HepG2 (cell line): ENCODE measurements around the gene ARMCX5. TPM values are rescaled to one million over a fixed set of nuclear protein-coding genes. Genes with fewer than 3 reads are reported as not detected.
A peak's percentile ranks its signal among the peaks of the same experiment; 100 is the strongest.

Experiments used
- ASH2L ChIP-seq: fragments of 300-600, 200-600 bp; sonication (generic); IDR thresholded peaks from 2 replicates; pipeline ENCODE4 v1.7.0; 2017; ENCODE audit warnings: low read depth, mild to moderate bottlenecking, moderate library complexity, mixed read lengths, low read length; ENCODE audit not compliant: insufficient read length
- BRD4 ChIP-seq: sonication (generic); formaldehyde crosslinking; IDR thresholded peaks from 2 replicates; pipeline ENCODE4 v1.4.0; 2020; ENCODE audit warnings: missing genetic modification reagents
- CC2D1A ChIP-seq: sonication (generic); formaldehyde crosslinking; IDR thresholded peaks from 2 replicates; pipeline ENCODE4 v1.8.1; 2023; ENCODE audit warnings: mild to moderate bottlenecking, missing genetic modification reagents
- EED ChIP-seq: sonication (generic); formaldehyde crosslinking; IDR thresholded peaks from 2 replicates; pipeline ENCODE4 v1.5.0; 2020; ENCODE audit warnings: mild to moderate bottlenecking, missing genetic modification reagents
- FOXM1 ChIP-seq: sonication (generic); formaldehyde crosslinking; IDR thresholded peaks from 2 replicates; pipeline ENCODE4 v1.5.0; 2020; ENCODE audit warnings: missing genetic modification reagents
- SOX6 ChIP-seq, 2 experiments: fragments of 450-650 bp in 1 of 2; sonication (generic) in 1 of 2; formaldehyde crosslinking in 1 of 2; IDR thresholded peaks; 2 replicates each; pipeline versions ENCODE4 v1.4.0 to v1.6.1; 2017 to 2020; ENCODE audit warnings: antibody characterized with exemption in 1 of 2, mild to moderate bottlenecking in 1 of 2, missing genetic modification reagents in 1 of 2
- TARDBP ChIP-seq: sonication (generic); formaldehyde crosslinking; IDR thresholded peaks from 2 replicates; pipeline ENCODE4 v1.8.0; 2022; ENCODE audit warnings: mild to moderate bottlenecking, missing genetic modification reagents
- TBX2 ChIP-seq: sonication (generic); formaldehyde crosslinking; IDR thresholded peaks from 2 replicates; pipeline ENCODE4 v1.5.0; 2020; ENCODE audit warnings: missing genetic modification reagents, mild to moderate bottlenecking, borderline replicate concordance
- THAP11 ChIP-seq: IDR thresholded peaks from 2 replicates; pipeline ENCODE4 v1.6.1; 2016; ENCODE audit warnings: missing biosample characterization, missing genetic modification reagents
- TP53 ChIP-seq: sonication (generic); formaldehyde crosslinking; conservative IDR thresholded peaks from 2 replicates; pipeline ENCODE4 v1.4.0; 2020; ENCODE audit warnings: missing genetic modification reagents
- TRIM24 ChIP-seq: sonication (generic); formaldehyde crosslinking; IDR thresholded peaks from 2 replicates; pipeline ENCODE4 v1.8.0; 2022; ENCODE audit warnings: mild to moderate bottlenecking, missing genetic modification reagents
- YEATS2 ChIP-seq: sonication (generic); formaldehyde crosslinking; IDR thresholded peaks from 2 replicates; pipeline ENCODE4 v1.4.0; 2020; ENCODE audit warnings: missing genetic modification reagents, borderline replicate concordance
- ZFP62 ChIP-seq: sonication (generic); formaldehyde crosslinking; IDR thresholded peaks from 2 replicates; pipeline ENCODE4 v1.4.0; 2020; ENCODE audit warnings: missing genetic modification reagents
- ZGPAT ChIP-seq: IDR thresholded peaks from 2 replicates; pipeline ENCODE4 v1.6.1; 2016; ENCODE audit warnings: mild to moderate bottlenecking
- ZMAT3 ChIP-seq: sonication (generic); formaldehyde crosslinking; conservative IDR thresholded peaks from 2 replicates; pipeline ENCODE4 v1.7.0; 2021; ENCODE audit warnings: missing genetic modification reagents
- ZNF10 ChIP-seq: sonication (generic); formaldehyde crosslinking; IDR thresholded peaks from 2 replicates; pipeline ENCODE4 v1.4.0; 2020; ENCODE audit warnings: mild to moderate bottlenecking, low read depth, missing genetic modification reagents, borderline replicate concordance
- ZNF138 ChIP-seq: sonication (generic); formaldehyde crosslinking; IDR thresholded peaks from 2 replicates; pipeline ENCODE4 v1.5.0; 2020; ENCODE audit warnings: mild to moderate bottlenecking, low read depth, missing genetic modification reagents
- ZNF513 ChIP-seq: sonication (generic); formaldehyde crosslinking; conservative IDR thresholded peaks from 2 replicates; pipeline ENCODE4 v1.5.0; 2020; ENCODE audit warnings: missing genetic modification reagents
- polyA plus RNA-seq, 8 experiments: library from polyadenylated mRNA; depleted of rRNA in 3 of 8; stranded (reverse) in 7 of 8; unstranded in 1 of 8; fragments of >200 nt; fragmentation: Illumina TruSeq in 4 of 8; extraction: Trizol in 4 of 8; gene quantifications; 2 replicates each; pipeline versions ENCODE4 v1.2.1 to v1.2.3, GENCODE V29; 2011 to 2016; ENCODE audit warnings: low read depth in 4 of 8, missing spikeins in 1 of 8, mixed read lengths in 1 of 8; ENCODE audit not compliant: insufficient read depth in 1 of 8
- total RNA-seq, 5 experiments: library from RNA; depleted of rRNA; stranded (reverse); fragments of >200 nt; fragmentation: Illumina TruSeq; extraction: Trizol; gene quantifications; 2 replicates each; pipeline ENCODE4 v1.2.3, GENCODE V29; 2016; ENCODE audit warnings: low read depth in 1 of 5
- TF ChIP-seq, protein P1 (sequence below): sonication (generic); formaldehyde crosslinking; IDR thresholded peaks from 2 replicates; pipeline ENCODE4 v1.9.0; 2022; ENCODE audit warnings: missing genetic modification reagents, mild to moderate bottlenecking, borderline replicate concordance

ARMCX5 gene
- total and polyA plus RNA-seq, 2 of the 13 experiments (the other 11 are each of a cell fraction or from before 2014, with no cell fraction given), result 9.1 to 14.2 TPM

- TF ChIP-seq THAP11 (CRISPR knock-in tag) (0 out of 2 replicates have a peak, but pooled peaks have one; percentile 10), ZGPAT (CRISPR knock-in tag) (peak; percentile 33; the same call in 1 of the 2 replicates), CC2D1A (CRISPR knock-in tag) (no peak), FOXM1 (CRISPR knock-in tag) (no peak), ZNF10 (CRISPR knock-in tag) (no peak), ASH2L (peak; percentile 62), ZNF138 (CRISPR knock-in tag) (no peak), TRIM24 (no peak), TBX2 (CRISPR knock-in tag) (peak; percentile 56; the same call in 1 of the 2 replicates), ZNF513 (CRISPR knock-in tag) (no peak), YEATS2 (CRISPR knock-in tag) (peak; percentile 73; the same call in 1 of the 2 replicates), EED (CRISPR knock-in tag) (no peak), ZFP62 (CRISPR knock-in tag) (no peak), TP53 (CRISPR knock-in tag) (no peak), BRD4 (CRISPR knock-in tag) (no peak), TARDBP (CRISPR knock-in tag) (no peak), SOX6 (IDR thresholded peaks at IDR 0.05) (no peak), SOX6 (CRISPR knock-in tag; IDR thresholded peaks at IDR 0.05) (peak; percentile 46; the same call in 1 of the 2 replicates), ZMAT3 (CRISPR knock-in tag) (0 out of 2 replicates have a peak, but pooled peaks have one; percentile 38)
- TF ChIP-seq, protein P1, sequence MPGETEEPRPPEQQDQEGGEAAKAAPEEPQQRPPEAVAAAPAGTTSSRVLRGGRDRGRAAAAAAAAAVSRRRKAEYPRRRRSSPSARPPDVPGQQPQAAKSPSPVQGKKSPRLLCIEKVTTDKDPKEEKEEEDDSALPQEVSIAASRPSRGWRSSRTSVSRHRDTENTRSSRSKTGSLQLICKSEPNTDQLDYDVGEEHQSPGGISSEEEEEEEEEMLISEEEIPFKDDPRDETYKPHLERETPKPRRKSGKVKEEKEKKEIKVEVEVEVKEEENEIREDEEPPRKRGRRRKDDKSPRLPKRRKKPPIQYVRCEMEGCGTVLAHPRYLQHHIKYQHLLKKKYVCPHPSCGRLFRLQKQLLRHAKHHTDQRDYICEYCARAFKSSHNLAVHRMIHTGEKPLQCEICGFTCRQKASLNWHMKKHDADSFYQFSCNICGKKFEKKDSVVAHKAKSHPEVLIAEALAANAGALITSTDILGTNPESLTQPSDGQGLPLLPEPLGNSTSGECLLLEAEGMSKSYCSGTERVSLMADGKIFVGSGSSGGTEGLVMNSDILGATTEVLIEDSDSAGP (CRISPR knock-in tag), result 0 out of 2 replicates have a peak, but pooled peaks have one; percentile 41
Observed at GRCh38 chrX:102599084-102599950, at the start of gene ARMCX5 (continued).
